ENCODE measurements around the gene TAC3.

- no peak for TF ChIP-seq MYC (IDR thresholded peaks at IDR 0.05; ENCODE audit: low read depth, low read length)
- TF ChIP-seq, protein P1, sequence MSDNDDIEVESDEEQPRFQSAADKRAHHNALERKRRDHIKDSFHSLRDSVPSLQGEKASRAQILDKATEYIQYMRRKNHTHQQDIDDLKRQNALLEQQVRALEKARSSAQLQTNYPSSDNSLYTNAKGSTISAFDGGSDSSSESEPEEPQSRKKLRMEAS (IDR thresholded peaks at IDR 0.05; ENCODE audit: low read depth, low read length) = no peak
Measured at GRCh38 chr12:57001448-57001906, 14.9 kb downstream of the TAC3 start.

Data from NB4 (cell line).